T-helper 2 cell treated with Interferon-gamma antibody and Interleukin-4, amounts not matched to agents 5 μg/mL and 100 μg/mL, for 36 hours (primary cell): Measurements from ENCODE around the gene ZNF710.

Source experiments
- DNase-seq: peaks from one replicate; pipeline ENCODE4 v3.0.0; 2021; ENCODE audit warnings: low spot score
- H3K27ac Mint-ChIP-seq: one replicate; pipeline ENCODE4 v1.8.0; 2021; ENCODE audit warnings: mild to moderate bottlenecking, mixed read lengths
- H3K27me3 Mint-ChIP-seq: one replicate; pipeline ENCODE4 v1.8.0; 2021; ENCODE audit warnings: low read depth, mixed read lengths
- H3K36me3 Mint-ChIP-seq: one replicate; pipeline ENCODE4 v1.8.0; 2021; ENCODE audit warnings: low read depth, mixed read lengths
- H3K4me1 Mint-ChIP-seq: one replicate; pipeline ENCODE4 v1.8.0; 2021; ENCODE audit warnings: low read depth, mixed read lengths
- H3K4me3 Mint-ChIP-seq: one replicate; pipeline ENCODE4 v1.8.0; 2022; ENCODE audit warnings: mild to moderate bottlenecking, moderate library complexity, mixed read lengths
- H3K9me3 Mint-ChIP-seq: one replicate; pipeline ENCODE4 v1.8.0; 2021; ENCODE audit warnings: mixed read lengths

Gene ZNF710

GRCh38 chr15:90019611-90020010 lies 18.5 kb downstream of the ZNF710 start:
- Mint-ChIP-seq H3K4me3 (no peak overlapping the region), H3K9me3 (no peaks in the 10 kb centered on the region), H3K27ac (no peak overlapping the region), H3K4me1 (peaks cover 27% of the 10 kb centered on the region), H3K27me3 (no peaks in the 10 kb centered on the region), H3K36me3 (peaks cover 4% of the 10 kb centered on the region)
- no peak for DNase-seq

DNA sequence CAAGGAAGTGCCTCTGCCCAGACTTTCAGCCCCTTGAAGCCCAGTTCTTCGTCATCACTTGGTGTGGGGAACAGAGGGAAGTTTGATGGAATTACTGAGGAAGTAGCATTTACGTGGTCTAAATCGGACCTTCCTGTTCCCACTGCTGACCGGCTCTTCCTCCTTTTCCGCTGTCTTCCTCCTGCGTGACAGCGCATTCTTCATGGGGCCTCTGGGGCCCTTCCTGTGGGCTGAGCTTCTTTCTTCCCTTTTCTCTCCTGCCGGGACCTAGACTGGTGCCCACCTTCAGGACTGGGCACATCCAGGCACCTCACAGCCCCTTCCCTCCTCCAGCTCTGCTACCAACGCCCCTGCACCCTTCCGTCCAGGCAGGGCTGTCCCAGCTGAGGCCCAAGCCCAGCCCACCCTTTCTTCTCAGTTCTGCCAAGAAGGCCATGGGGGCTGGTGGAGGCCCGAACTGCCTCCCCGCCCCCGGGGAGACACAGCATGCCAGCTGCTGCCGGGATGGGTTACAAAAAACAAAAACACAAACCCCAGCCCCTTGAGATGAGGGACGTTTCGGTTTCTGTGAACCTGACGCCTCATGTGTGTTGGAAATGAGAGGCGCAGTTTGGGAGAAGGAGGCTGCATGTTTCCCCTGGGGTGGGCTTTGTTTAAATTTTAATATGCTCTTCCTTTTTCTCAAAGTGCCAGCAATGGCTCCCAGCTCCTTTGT lies 19.1 kb downstream of the ZNF710 start:
- Mint-ChIP-seq H3K27me3 (no peaks in the 10 kb centered on the region), H3K4me1 (peaks cover 27% of the 10 kb centered on the region), H3K4me3 (no peak overlapping the region), H3K27ac (no peak overlapping the region), H3K36me3 (peaks cover 4% of the 10 kb centered on the region), H3K9me3 (no peaks in the 10 kb centered on the region)
- DNase-seq = no peak

DNA sequence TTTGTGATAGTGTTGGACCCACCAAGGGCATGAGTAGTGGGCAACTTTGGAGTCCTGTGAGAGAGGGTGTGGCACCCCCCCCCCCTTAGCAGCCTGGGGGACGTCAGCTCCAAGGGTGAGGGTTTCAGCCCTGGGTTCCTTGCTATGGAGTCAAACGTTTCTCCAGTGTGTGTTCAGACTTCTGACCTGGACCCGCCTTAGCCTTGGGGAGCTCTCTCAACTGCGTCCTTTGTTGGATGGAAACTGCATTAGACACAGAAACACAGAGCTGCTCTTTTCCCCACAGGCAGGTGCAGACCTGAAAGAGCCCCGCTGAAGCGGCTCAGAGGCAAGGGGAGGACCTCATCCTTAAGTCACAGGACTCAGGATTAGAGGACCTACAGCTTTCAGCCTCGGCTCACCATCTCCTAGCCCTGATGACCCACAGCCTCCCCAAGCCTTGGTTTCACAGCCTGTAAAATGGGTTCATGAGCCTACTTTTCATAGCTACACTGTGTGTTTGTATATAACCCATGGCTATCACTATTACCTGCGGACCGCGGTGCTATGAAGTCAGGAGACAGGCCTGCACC lies 19.9 kb downstream of the ZNF710 start:
- Mint-ChIP-seq H3K4me3 (no peak overlapping the region), H3K4me1 (peaks cover 29% of the 10 kb centered on the region), H3K9me3 (no peaks in the 10 kb centered on the region), H3K36me3 (peaks cover 4% of the 10 kb centered on the region), H3K27me3 (no peaks in the 10 kb centered on the region), H3K27ac (no peak overlapping the region)
- no peak for DNase-seq

DNA sequence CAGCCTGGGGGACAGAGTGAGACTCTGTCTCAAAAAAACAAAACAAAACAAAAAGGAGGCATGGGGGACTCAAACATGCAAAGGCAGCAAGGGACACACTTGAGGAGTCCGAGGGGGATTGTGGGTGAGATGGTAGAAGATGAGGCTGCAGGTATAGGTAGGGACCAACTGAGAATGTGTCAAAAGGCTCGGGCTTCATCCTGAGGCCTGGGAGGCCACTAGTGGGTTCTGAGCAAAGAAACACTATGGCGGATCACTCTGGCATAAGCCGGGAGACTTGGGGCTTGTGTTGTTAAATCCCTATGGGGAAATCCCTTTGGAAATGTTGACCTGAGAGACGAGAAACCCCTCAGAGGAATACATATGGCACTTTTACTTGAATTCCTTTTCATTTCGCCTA lies 21.2 kb downstream of the ZNF710 start:
- DNase-seq = no peak
- Mint-ChIP-seq H3K9me3 (no peaks in the 10 kb centered on the region), H3K36me3 (peaks cover 4% of the 10 kb centered on the region), H3K27ac (no peak overlapping the region), H3K4me3 (no peak overlapping the region), H3K4me1 (peaks cover 23% of the 10 kb centered on the region), H3K27me3 (no peaks in the 10 kb centered on the region)

- Mint-ChIP-seq H3K9me3 (peaks cover 1% of the 10 kb centered on the region), H3K27me3 (no peaks in the 10 kb centered on the region), H3K27ac (no peak overlapping the region), H3K4me1 (peaks cover 23% of the 10 kb centered on the region), H3K4me3 (no peak overlapping the region), H3K36me3 (peaks cover 5% of the 10 kb centered on the region)
- DNase-seq = no peak
Observed at GRCh38 chr15:90022905-90023700, 22.0 kb downstream of the ZNF710 start.

DNA sequence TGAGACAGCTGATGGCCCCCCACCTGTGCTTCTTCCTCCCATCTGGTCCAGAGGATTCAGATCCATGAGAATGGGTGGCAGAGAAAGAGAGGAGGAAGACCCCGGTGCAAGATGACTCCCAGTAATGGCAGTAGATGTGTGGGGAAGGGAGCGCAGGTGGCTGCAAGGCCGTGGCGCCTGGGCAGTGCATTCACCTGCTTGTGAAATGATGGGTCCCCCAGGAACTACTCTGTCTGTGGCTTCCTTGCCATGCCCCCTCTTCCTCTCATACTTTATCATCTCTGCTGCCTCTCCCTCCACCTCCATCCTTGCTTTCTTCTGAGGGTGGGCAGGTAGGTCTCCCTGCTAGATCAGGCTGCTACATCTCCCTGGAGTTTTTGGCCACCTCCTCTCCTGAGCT lies 23.3 kb downstream of the ZNF710 start:
- Mint-ChIP-seq H3K4me3 (no peak overlapping the region), H3K27ac (no peak overlapping the region)

DNA sequence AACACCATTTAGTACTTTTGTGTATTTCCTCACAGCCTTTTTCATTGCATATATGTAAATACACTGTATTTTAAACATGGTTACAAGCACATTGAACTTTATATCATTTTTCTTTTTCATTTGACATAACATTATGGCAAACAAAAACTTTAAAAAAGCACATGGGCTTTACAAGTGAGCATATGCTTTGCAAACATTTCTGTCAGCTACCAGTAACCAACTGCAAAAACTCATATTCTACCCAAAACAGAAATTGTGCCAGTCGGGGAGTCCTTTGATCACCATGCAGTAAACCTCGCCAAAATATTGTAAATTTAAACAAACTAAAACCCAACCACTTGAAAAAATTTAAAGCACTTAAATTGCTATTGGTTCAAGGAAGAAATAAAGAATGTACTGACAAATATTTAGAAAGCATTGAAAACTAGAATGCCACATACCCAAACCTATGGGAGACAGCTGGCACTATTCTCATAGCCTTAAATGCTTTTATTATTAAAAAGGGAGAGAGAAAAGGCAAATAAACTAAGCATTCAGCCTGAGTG lies 24.4 kb downstream of the ZNF710 start:
- no peak overlapping the region for H3K4me3 Mint-ChIP-seq
- peaks cover 27% of the 10 kb centered on the region for H3K4me1 Mint-ChIP-seq
- H3K27me3 Mint-ChIP-seq = no peaks in the 10 kb centered on the region
- H3K9me3 Mint-ChIP-seq = peaks cover 7% of the 10 kb centered on the region
- DNase-seq = no peak
- no peak overlapping the region for H3K27ac Mint-ChIP-seq
- H3K36me3 Mint-ChIP-seq = peaks cover 13% of the 10 kb centered on the region

More for the DNA sequence above, 23.3 kb downstream of the ZNF710 start:
- H3K36me3 Mint-ChIP-seq = peaks cover 13% of the 10 kb centered on the region
- H3K4me1 Mint-ChIP-seq = peaks cover 27% of the 10 kb centered on the region
- DNase-seq = no peak
- H3K27me3 Mint-ChIP-seq = no peaks in the 10 kb centered on the region
- peaks cover 7% of the 10 kb centered on the region for H3K9me3 Mint-ChIP-seq

- no peak overlapping the region for H3K4me3 Mint-ChIP-seq
- no peak for DNase-seq
- no peaks in the 10 kb centered on the region for H3K27me3 Mint-ChIP-seq
- H3K9me3 Mint-ChIP-seq = peaks cover 7% of the 10 kb centered on the region
- H3K36me3 Mint-ChIP-seq = peaks cover 11% of the 10 kb centered on the region
- peaks cover 34% of the 10 kb centered on the region for H3K4me1 Mint-ChIP-seq
- no peak overlapping the region for H3K27ac Mint-ChIP-seq
Observed at GRCh38 chr15:90028376-90028944, 27.3 kb downstream of the ZNF710 start.

GRCh38 chr15:90029024-90029423 lies 27.9 kb downstream of the ZNF710 start:
- Mint-ChIP-seq H3K27me3 (no peaks in the 10 kb centered on the region), H3K27ac (no peak overlapping the region), H3K4me3 (no peak overlapping the region), H3K36me3 (peaks cover 11% of the 10 kb centered on the region), H3K9me3 (peaks cover 7% of the 10 kb centered on the region), H3K4me1 (peaks cover 39% of the 10 kb centered on the region)
- no peak for DNase-seq

GRCh38 chr15:90030376-90030775 lies 29.3 kb downstream of the ZNF710 start:
- H3K27ac Mint-ChIP-seq = no peak overlapping the region
- no peaks in the 10 kb centered on the region for H3K27me3 Mint-ChIP-seq
- H3K36me3 Mint-ChIP-seq = peaks cover 13% of the 10 kb centered on the region
- DNase-seq = no peak
- H3K9me3 Mint-ChIP-seq = peaks cover 7% of the 10 kb centered on the region
- peaks cover 46% of the 10 kb centered on the region for H3K4me1 Mint-ChIP-seq
- H3K4me3 Mint-ChIP-seq = no peak overlapping the region

DNA sequence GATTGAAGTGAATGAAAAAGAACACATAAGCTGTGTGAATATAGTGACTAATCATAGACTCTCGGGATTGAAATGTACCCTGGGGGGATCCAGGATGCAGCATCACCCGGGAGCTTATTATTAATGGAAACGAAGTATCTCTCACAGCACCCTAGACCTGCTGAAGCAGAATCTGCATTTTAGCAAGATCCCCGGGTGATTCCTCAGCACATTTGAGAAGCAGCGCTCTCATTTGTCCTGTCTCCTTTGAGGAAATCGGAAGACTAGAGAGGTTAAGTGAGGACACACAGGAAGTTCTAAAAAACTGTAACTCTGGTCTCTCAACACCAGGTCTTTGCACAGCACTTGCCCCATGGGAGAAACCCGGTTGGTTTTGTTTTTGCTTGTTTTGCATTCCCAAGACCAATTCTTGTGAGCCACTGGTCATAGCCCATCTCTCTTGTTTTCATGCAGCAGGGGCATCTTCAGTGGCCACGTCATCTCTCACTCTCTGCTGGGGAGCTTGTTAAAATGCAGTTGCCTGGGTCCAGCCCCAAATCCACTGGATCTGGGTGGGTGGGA lies 30.2 kb downstream of the ZNF710 start:
- Mint-ChIP-seq H3K4me1 (peaks cover 53% of the 10 kb centered on the region), H3K27ac (peak overlapping the region; percentile 68), H3K27me3 (no peaks in the 10 kb centered on the region), H3K9me3 (peaks cover 7% of the 10 kb centered on the region), H3K4me3 (peak overlapping the region; percentile 68), H3K36me3 (peaks cover 13% of the 10 kb centered on the region)
- peak; percentile 28 for DNase-seq

- peaks cover 65% of the 10 kb centered on the region for H3K4me1 Mint-ChIP-seq
- H3K27ac Mint-ChIP-seq = peak overlapping the region; percentile 71
- H3K36me3 Mint-ChIP-seq = peaks cover 16% of the 10 kb centered on the region
- H3K27me3 Mint-ChIP-seq = no peaks in the 10 kb centered on the region
- peak overlapping the region; percentile 59 for H3K4me3 Mint-ChIP-seq
- DNase-seq = no peak
- peaks cover 7% of the 10 kb centered on the region for H3K9me3 Mint-ChIP-seq
Observed at GRCh38 chr15:90033006-90033405, 31.9 kb downstream of the ZNF710 start.

- peak overlapping the region; percentile 67 for H3K4me3 Mint-ChIP-seq
- peaks cover 3% of the 10 kb centered on the region for H3K9me3 Mint-ChIP-seq
- DNase-seq = no peak
- no peaks in the 10 kb centered on the region for H3K27me3 Mint-ChIP-seq
- peaks cover 66% of the 10 kb centered on the region for H3K4me1 Mint-ChIP-seq
- H3K36me3 Mint-ChIP-seq = peaks cover 12% of the 10 kb centered on the region
- H3K27ac Mint-ChIP-seq = peak overlapping the region; percentile 93
Observed at GRCh38 chr15:90033448-90033847, 32.3 kb downstream of the ZNF710 start.
